D721Med (cell line): ENCODE data around the gene TBC1D17.

ENCODE experiments used
- DNase-seq: peaks from one replicate; pipeline ENCODE4 v3.0.0; 2011; ENCODE audit warnings: low spot score; ENCODE audit not compliant: insufficient read length
- FAIRE-seq: peaks from 2 replicates; lab custom pipeline; 2011; peaks lifted over from hg19 to GRCh38; lab: Jason Lieb, UNC
- CTCF ChIP-seq: IDR thresholded peaks from 2 replicates; pipeline ENCODE4 v1.5.1; 2012; ENCODE audit warnings: mild to moderate bottlenecking, control low read depth; ENCODE audit not compliant: insufficient read depth; ENCODE audit errors: missing control alignments

TBC1D17 gene

DNA sequence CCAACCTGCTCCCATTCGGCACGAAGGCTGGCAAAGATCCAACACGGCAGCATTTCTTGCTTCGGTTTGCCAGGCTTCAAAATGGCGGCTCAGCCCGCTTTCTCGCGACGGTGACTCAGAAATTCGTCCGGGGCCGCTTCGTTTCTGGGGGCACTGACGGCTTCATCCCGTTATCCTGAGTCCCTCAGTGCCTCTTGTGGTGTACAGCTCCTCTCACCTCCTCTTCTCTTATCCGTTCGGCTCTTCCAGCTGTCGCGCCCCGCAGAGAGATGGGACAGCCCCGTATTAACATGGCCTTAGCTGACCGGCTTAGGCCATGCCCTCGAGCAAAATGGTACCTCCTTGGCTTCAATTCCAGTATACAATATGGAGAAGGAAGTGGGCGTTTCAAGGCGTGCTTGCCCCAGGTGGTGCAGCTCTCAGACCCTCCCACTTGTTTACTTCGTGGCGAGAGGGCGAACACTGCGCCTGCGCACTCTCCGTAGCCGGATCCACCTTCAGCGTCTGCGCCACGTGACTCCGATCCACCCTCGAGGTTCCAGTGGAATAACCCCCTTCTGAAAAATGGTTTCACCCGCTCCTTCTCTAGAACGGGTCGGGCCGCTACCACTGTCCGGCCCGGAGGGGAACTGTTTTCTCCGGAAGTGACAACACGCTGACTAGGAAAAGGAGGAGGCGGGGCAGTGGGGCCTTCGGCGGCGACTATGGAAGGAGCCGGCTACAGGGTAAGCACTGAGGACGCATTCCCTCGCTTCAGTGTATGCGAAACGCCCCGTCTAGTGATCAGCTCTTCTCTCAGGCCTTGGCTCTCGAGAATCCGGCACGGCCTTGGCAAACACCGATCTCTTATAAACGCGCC, at the start of gene TBC1D17, which contains the start of gene AKT1S1:
Gene TBC1D17, plus strand, starts transcription at position 683 of the 859 bp plus-strand sequence. Its CDS starts 22 bp downstream, at position 705.
Gene AKT1S1, minus strand, starts transcription at position 336 of the 859 bp plus-strand sequence. CDS start 4,060 bp downstream, outside the sequence.
- TF ChIP-seq CTCF: no peak
- DNase-seq (peak; percentile 90), FAIRE-seq (peak; percentile 72)

- TF ChIP-seq CTCF: no peak
- FAIRE-seq (no peak), DNase-seq (no peak)
Measured at GRCh38 chr19:49829200-49829599, 48.3 kb upstream of the TBC1D17 start.

- TF ChIP-seq CTCF: no peak
- DNase-seq: no peak
- FAIRE-seq: no peak
Measured at GRCh38 chr19:49829721-49830120, 47.8 kb upstream of the TBC1D17 start.

DNA sequence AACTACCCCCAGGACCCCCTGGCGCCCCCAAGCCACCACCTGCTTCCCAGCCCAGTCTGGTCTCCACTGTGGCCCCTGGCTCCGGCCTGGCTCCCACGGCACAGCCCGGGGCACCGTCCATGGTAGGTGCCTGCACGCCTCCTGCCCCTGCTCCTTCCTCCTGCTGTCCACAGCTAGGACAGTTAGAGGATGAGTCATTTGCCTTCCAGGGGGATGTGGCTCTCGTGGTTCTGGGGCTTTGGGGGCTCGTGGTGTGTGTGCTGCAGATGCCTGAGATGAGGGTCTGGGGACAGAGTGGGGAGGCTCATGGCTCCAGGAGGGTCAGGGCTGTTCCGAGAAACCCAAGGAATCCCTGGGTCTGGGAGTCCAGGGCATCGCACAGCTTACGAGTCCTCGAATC, 46.7 kb upstream of the TBC1D17 start:
- DNase-seq (no peak), FAIRE-seq (no peak)
- no peak for TF ChIP-seq CTCF

- no peak for TF ChIP-seq CTCF
- DNase-seq (no peak), FAIRE-seq (no peak)
Measured at GRCh38 chr19:49831592-49831991, 45.9 kb upstream of the TBC1D17 start.

DNA sequence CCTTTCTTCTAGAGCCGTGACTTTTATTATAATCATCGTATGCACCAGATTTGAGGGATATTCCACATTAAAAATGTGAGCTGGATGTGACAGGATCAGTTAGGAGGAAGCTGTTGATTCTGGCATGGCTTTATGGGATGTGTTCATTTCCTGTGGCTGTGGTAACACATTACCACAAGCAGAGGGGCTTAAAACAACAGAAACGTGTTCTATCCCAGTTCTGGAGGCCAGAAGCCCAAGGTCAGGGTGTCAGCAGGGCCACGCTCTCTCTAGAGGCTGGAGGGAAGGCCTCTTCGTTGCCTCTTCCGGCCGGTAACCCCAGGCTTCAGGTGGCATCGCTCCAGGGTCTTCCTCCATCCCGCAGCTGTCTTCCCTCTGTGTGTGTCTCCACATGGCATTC, 44.9 kb upstream of the TBC1D17 start:
- no peak for TF ChIP-seq CTCF
- DNase-seq: no peak
- FAIRE-seq: no peak

- TF ChIP-seq CTCF: no peak
- FAIRE-seq: no peak
- no peak for DNase-seq
Measured at GRCh38 chr19:49833599-49833998, 43.9 kb upstream of the TBC1D17 start.
